Memory B cell (primary cell): ENCODE results near the gene RPL15.
A peak's percentile ranks its signal among the peaks of the same experiment; 100 is the strongest.

Experiments used
- ATAC-seq: fragments of 150-1000 bp; cut with Tn5 transposase; 2 replicates; pipeline ENCODE4 v1.10.0; 2021; ENCODE audit warnings: low read depth, mild to moderate bottlenecking, moderate library complexity
- DNase-seq, 2 donors: peaks; one replicate each; pipeline ENCODE4 v3.0.0; 2022; ENCODE audit warnings: low spot score in 2 of 2
- H3K27ac Mint-ChIP-seq: one replicate; pipeline ENCODE4 v1.8.0; 2022; ENCODE audit warnings: mild to moderate bottlenecking, moderate library complexity, mixed read lengths
- H3K27me3 Mint-ChIP-seq: one replicate; pipeline ENCODE4 v1.8.0; 2022; ENCODE audit warnings: mixed read lengths
- H3K36me3 Mint-ChIP-seq: one replicate; pipeline ENCODE4 v1.8.0; 2022; ENCODE audit warnings: mild to moderate bottlenecking, mixed read lengths
- H3K4me1 Mint-ChIP-seq: one replicate; pipeline ENCODE4 v1.8.0; 2022; ENCODE audit warnings: mixed read lengths
- H3K4me3 Mint-ChIP-seq: one replicate; pipeline ENCODE4 v1.8.0; 2022; ENCODE audit warnings: mild to moderate bottlenecking, moderate library complexity, mixed read lengths
- H3K9me3 Mint-ChIP-seq: one replicate; pipeline ENCODE4 v1.8.0; 2022; ENCODE audit warnings: mixed read lengths

RPL15 gene

DNA sequence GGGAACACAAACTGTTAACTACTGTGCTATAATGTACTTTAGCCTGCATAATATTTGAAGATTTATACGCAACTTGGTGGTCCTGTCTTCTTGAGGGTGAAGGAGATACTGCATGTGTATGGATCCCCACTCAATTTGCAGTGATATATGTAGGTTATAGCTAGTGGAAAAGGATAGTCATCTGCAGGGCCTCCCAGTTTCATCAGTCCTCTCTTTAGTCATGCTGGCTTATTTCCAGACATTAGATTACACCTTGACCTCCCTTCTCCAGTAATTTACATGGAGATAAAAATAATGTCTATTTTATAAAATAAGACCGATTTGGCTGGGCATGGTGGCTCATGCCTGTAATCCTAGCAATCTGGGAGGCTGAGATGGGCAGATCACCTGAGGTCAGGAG lies 31.8 kb downstream of the RPL15 start:
- DNase-seq (no peak), ATAC-seq (no peak)
- H3K36me3 Mint-ChIP-seq, result peaks cover 3% of the 10 kb centered on the region
- H3K9me3 Mint-ChIP-seq, result no peaks in the 10 kb centered on the region
- H3K4me1 Mint-ChIP-seq, result peaks cover 50% of the 10 kb centered on the region
- no peaks in the 10 kb centered on the region for H3K27me3 Mint-ChIP-seq
- H3K4me3 Mint-ChIP-seq, result no peak overlapping the region
- no peak overlapping the region for H3K27ac Mint-ChIP-seq

DNA sequence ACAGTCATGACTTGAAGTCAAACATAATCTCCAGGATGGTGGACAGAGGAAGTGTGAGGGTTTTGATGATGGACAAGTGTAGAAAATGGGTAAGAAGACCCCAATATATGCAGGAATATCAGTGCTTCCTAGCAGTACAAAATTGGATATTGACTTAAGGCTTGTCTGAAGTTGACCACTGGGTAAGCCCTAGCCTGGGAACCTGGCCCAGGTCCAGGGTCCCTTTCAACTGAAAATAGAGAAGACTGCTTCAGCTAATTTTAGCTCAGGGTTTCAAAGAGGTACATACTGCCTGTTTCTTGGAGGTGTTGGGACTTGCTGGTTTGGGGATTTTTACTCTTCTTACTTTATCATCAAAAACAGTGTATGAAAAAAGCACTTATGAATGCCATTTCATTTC lies 32.9 kb downstream of the RPL15 start:
- H3K4me1 Mint-ChIP-seq, result peaks cover 46% of the 10 kb centered on the region
- no peak for DNase-seq
- H3K36me3 Mint-ChIP-seq, result peaks cover 7% of the 10 kb centered on the region
- H3K27ac Mint-ChIP-seq, result peak overlapping the region; percentile 67
- no peak overlapping the region for H3K4me3 Mint-ChIP-seq
- H3K9me3 Mint-ChIP-seq, result no peaks in the 10 kb centered on the region
- no peak for ATAC-seq
- H3K27me3 Mint-ChIP-seq, result no peaks in the 10 kb centered on the region

- no peak for ATAC-seq
- Mint-ChIP-seq H3K4me3 (peak overlapping the region; percentile 51), H3K36me3 (peaks cover 9% of the 10 kb centered on the region), H3K27me3 (no peaks in the 10 kb centered on the region), H3K27ac (peak overlapping the region; percentile 67), H3K9me3 (no peaks in the 10 kb centered on the region), H3K4me1 (peaks cover 48% of the 10 kb centered on the region)
- no peak for DNase-seq
These were observed 33.4 kb downstream of the RPL15 start for GRCh38 chr3:23950293-23950692.

DNA sequence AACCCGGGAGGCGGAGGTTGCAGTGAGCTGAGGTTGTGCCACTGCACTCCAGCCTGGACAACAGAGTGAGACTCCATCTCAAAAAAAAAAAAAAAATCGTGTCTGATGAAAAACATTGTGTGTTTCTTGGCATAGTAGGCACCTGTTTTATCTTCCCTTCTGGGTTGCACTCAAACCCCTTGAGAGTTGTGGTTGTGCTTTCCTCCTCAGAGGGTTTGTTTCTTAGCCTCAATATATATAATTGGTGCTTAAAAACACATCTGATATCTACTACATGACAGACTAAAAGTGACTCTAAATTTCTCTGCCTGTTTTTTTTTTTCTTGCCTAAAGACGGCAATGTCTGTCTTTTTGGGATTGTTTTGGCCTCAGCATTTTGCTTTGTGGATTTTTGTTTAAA lies 35.7 kb downstream of the RPL15 start:
- Mint-ChIP-seq H3K27ac (peak overlapping the region; percentile 82), H3K9me3 (no peaks in the 10 kb centered on the region), H3K4me3 (peak overlapping the region; percentile 59)

GRCh38 chr3:23953523-23953922 lies 36.6 kb downstream of the RPL15 start:
- no peaks in the 10 kb centered on the region for H3K27me3 Mint-ChIP-seq
- ATAC-seq (no peak), DNase-seq (no peak)
- H3K9me3 Mint-ChIP-seq, result no peaks in the 10 kb centered on the region
- H3K4me3 Mint-ChIP-seq, result no peak overlapping the region
- peaks cover 15% of the 10 kb centered on the region for H3K36me3 Mint-ChIP-seq
- H3K27ac Mint-ChIP-seq, result no peak overlapping the region
- H3K4me1 Mint-ChIP-seq, result peaks cover 42% of the 10 kb centered on the region

More for the DNA sequence above, 35.7 kb downstream of the RPL15 start:
- peak; percentile 15 to 55 for DNase-seq
- H3K36me3 Mint-ChIP-seq, result peaks cover 18% of the 10 kb centered on the region
- H3K27me3 Mint-ChIP-seq, result no peaks in the 10 kb centered on the region
- ATAC-seq, result peak; percentile 95
- peaks cover 45% of the 10 kb centered on the region for H3K4me1 Mint-ChIP-seq

DNA sequence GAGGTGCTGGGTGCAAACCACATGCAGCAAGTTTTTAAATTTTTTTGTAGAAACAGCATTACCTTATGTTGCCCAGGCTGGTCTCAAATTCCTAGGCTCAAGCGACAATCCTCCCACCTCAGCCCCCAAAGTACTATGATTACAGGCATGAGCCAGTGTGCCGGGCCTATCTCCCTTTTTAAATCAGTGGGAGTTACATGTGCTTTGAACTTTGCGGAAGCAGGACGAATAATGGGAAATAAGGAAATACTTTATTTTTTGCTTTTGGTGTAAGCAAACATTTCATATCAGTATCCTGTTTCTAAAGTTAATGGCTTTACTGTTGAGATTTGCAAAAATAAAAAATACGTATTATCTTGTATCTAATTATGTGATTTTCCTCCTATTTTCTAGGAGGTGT lies 37.2 kb downstream of the RPL15 start:
- Mint-ChIP-seq H3K27me3 (no peaks in the 10 kb centered on the region), H3K4me3 (no peak overlapping the region), H3K4me1 (peaks cover 42% of the 10 kb centered on the region), H3K27ac (no peak overlapping the region), H3K36me3 (peaks cover 15% of the 10 kb centered on the region), H3K9me3 (no peaks in the 10 kb centered on the region)
- no peak for DNase-seq
- no peak for ATAC-seq

GRCh38 chr3:23956701-23957100 lies 39.8 kb downstream of the RPL15 start:
- Mint-ChIP-seq H3K36me3 (peaks cover 23% of the 10 kb centered on the region), H3K4me1 (peaks cover 26% of the 10 kb centered on the region), H3K4me3 (no peak overlapping the region)

GRCh38 chr3:23959135-23959900 lies 42.4 kb downstream of the RPL15 start:
- Mint-ChIP-seq H3K9me3 (no peaks in the 10 kb centered on the region), H3K4me3 (no peak overlapping the region), H3K27me3 (no peaks in the 10 kb centered on the region), H3K27ac (no peak overlapping the region), H3K4me1 (peaks cover 12% of the 10 kb centered on the region), H3K36me3 (peaks cover 36% of the 10 kb centered on the region)
- no peak for ATAC-seq
- DNase-seq, result no peak

More at GRCh38 chr3:23956701-23957100, 39.8 kb downstream of the RPL15 start:
- H3K27me3 Mint-ChIP-seq, result no peaks in the 10 kb centered on the region
- H3K9me3 Mint-ChIP-seq, result no peaks in the 10 kb centered on the region
- no peak overlapping the region for H3K27ac Mint-ChIP-seq
- ATAC-seq (no peak), DNase-seq (no peak)

DNA sequence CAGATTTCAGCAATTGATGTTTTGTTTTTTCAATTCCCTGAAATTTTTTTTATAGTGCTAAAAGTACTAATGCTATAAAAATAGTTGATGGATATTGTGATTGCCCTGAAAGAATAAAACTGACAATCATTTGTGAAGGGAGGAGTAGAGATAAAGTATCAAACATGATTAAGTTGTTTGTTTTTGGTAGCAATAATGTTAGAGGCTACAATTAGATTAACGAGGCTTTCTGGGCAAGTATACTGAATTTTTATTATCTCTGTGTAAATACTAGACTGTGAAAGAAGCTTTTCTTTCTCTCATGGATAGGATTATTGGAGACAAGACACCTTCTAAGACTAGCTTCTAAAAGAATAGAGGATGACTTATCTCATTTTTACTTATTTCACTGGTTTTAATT lies 43.7 kb downstream of the RPL15 start:
- Mint-ChIP-seq H3K4me1 (peaks cover 5% of the 10 kb centered on the region), H3K27ac (peak overlapping the region; percentile 28), H3K9me3 (no peaks in the 10 kb centered on the region), H3K36me3 (peaks cover 36% of the 10 kb centered on the region), H3K27me3 (no peaks in the 10 kb centered on the region), H3K4me3 (no peak overlapping the region)
- DNase-seq (no peak), ATAC-seq (no peak)

GRCh38 chr3:23961066-23961465 lies 44.1 kb downstream of the RPL15 start:
- ATAC-seq (no peak), DNase-seq (no peak)
- Mint-ChIP-seq H3K4me3 (no peak overlapping the region), H3K27me3 (no peaks in the 10 kb centered on the region), H3K27ac (no peak overlapping the region), H3K36me3 (peaks cover 37% of the 10 kb centered on the region), H3K4me1 (peaks cover 3% of the 10 kb centered on the region), H3K9me3 (no peaks in the 10 kb centered on the region)

DNA sequence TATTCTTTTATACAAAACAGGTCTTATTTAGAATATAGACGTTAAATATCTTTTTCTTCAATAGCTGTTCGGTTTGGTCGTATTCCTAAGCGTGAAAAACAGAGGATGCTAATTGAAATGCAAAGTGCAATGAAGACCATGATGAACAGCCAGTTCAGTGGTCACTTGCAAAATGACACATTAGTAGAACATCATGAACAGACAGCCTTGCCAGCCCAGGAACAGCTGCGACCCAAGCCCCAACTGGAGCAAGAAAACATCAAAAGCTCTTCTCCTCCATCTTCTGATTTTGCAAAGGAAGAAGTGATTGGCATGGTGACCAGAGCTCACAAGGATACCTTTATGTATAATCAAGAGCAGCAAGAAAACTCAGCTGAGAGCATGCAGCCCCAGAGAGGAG lies 45.0 kb downstream of the RPL15 start:
- no peaks in the 10 kb centered on the region for H3K27me3 Mint-ChIP-seq
- no peak for ATAC-seq
- peaks cover 37% of the 10 kb centered on the region for H3K36me3 Mint-ChIP-seq
- H3K27ac Mint-ChIP-seq, result no peak overlapping the region
- H3K4me3 Mint-ChIP-seq, result no peak overlapping the region
- H3K4me1 Mint-ChIP-seq, result peaks cover 3% of the 10 kb centered on the region
- DNase-seq, result no peak
- H3K9me3 Mint-ChIP-seq, result no peaks in the 10 kb centered on the region

GRCh38 chr3:23964537-23965235 lies 47.8 kb downstream of the RPL15 start:
- Mint-ChIP-seq H3K4me1 (no peaks in the 10 kb centered on the region), H3K36me3 (peaks cover 40% of the 10 kb centered on the region), H3K9me3 (no peaks in the 10 kb centered on the region), H3K27ac (no peak overlapping the region), H3K4me3 (no peak overlapping the region), H3K27me3 (no peaks in the 10 kb centered on the region)
- ATAC-seq (no peak), DNase-seq (no peak)

GRCh38 chr3:23966328-23966727 lies 49.4 kb downstream of the RPL15 start:
- DNase-seq, result no peak
- Mint-ChIP-seq H3K27ac (no peak overlapping the region), H3K4me1 (no peaks in the 10 kb centered on the region), H3K36me3 (peaks cover 43% of the 10 kb centered on the region), H3K4me3 (no peak overlapping the region), H3K27me3 (no peaks in the 10 kb centered on the region), H3K9me3 (no peaks in the 10 kb centered on the region)
- ATAC-seq, result no peak

- no peaks in the 10 kb centered on the region for H3K4me1 Mint-ChIP-seq
- DNase-seq (no peak), ATAC-seq (no peak)
- no peak overlapping the region for H3K4me3 Mint-ChIP-seq
- H3K27ac Mint-ChIP-seq, result peak overlapping the region; percentile 60
- peaks cover 37% of the 10 kb centered on the region for H3K36me3 Mint-ChIP-seq
- H3K9me3 Mint-ChIP-seq, result no peaks in the 10 kb centered on the region
- no peaks in the 10 kb centered on the region for H3K27me3 Mint-ChIP-seq
These were observed 51.7 kb downstream of the RPL15 start for GRCh38 chr3:23968463-23969184.
